GM20431 (cell line): ENCODE results near the gene SLC16A3.
"Not testable (repeated sequence)": the region's sequence is repeated elsewhere in the genome, so short reads cannot be mapped to it uniquely, and the experiment has no call there.

Experiments
- in situ Hi-C: fragments of 300-500 bp; cut with MseI, MboI; formaldehyde crosslinking; loops from one replicate; pipeline ENCODE4 v1.15.0; 2020; ENCODE audit warnings: low sequenced_read_pairs; ENCODE audit not compliant: unreplicated experiment

SLC16A3 gene

GRCh38 chr17:82244413-82245133 lies 15.7 kb downstream of the SLC16A3 start:
- in situ Hi-C loops = no loop called here

- in situ Hi-C loops = no loop called here
These were observed 16.5 kb downstream of the SLC16A3 start for GRCh38 chr17:82245134-82246039.

GRCh38 chr17:82246040-82246364 lies 17.2 kb downstream of the SLC16A3 start:
- in situ Hi-C loops = no loop called here

GRCh38 chr17:82246365-82247181 lies 17.7 kb downstream of the SLC16A3 start:
- in situ Hi-C loops = no loop called here

GRCh38 chr17:82247182-82247823 lies 18.5 kb downstream of the SLC16A3 start:
- in situ Hi-C loops = no loop called here

- in situ Hi-C loops = no loop called here
These were observed 19.2 kb downstream of the SLC16A3 start for GRCh38 chr17:82247856-82248671.

- in situ Hi-C loops = no loop called here
These were observed 20.2 kb downstream of the SLC16A3 start for GRCh38 chr17:82248815-82249674.

- in situ Hi-C loops = no loop called here
These were observed 21.2 kb downstream of the SLC16A3 start for GRCh38 chr17:82249896-82250581.

GRCh38 chr17:82250868-82251500 lies 22.1 kb downstream of the SLC16A3 start:
- in situ Hi-C loops = no loop called here

GRCh38 chr17:82252511-82253178 lies 23.8 kb downstream of the SLC16A3 start:
- in situ Hi-C loops = no loop called here

GRCh38 chr17:82253179-82253544 lies 24.3 kb downstream of the SLC16A3 start:
- in situ Hi-C loops = no loop called here

- in situ Hi-C loops = not testable (repeated sequence)
These were observed 25.3 kb downstream of the SLC16A3 start for GRCh38 chr17:82254096-82254495.

- in situ Hi-C loops = not testable (repeated sequence)
These were observed 25.9 kb downstream of the SLC16A3 start for GRCh38 chr17:82254746-82255145.

- in situ Hi-C loops = no loop called here
These were observed 26.6 kb downstream of the SLC16A3 start for GRCh38 chr17:82255402-82255972.

GRCh38 chr17:82256242-82256885 lies 27.5 kb downstream of the SLC16A3 start:
- in situ Hi-C loops = no loop called here

GRCh38 chr17:82257473-82257872 lies 28.6 kb downstream of the SLC16A3 start:
- in situ Hi-C loops = no loop called here
